ENCODE data around the gene SMIM27. TPM values are rescaled to one million over a fixed set of nuclear protein-coding genes. Genes with fewer than 3 reads are reported as not detected.

The SMIM27 gene
- total RNA-seq, 1 donor from 2014 or later: 13.6 TPM

DNA sequence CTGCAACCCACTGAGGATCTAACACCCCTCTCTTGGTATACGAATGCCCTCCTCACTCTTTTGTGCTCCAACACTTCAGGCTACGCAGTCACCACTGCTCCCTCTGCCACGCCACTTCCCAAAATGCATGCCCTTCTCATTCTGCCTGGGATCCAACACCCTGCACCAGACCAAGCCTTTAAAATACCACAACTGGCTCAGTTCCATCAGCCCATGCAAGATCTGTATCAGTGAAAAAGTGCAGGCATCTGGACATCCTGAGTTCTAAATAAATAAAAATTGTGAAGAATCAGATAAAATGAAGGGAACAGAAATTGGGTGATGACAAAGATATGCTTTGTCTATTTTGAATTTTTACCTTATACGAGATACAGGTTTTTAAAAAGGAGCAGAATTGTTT lies 18.1 kb downstream of the SMIM27 start:
- no peaks in the 10 kb centered on the region for H3K27me3 Mint-ChIP-seq
- H3K36me3 Mint-ChIP-seq (ENCODE audit: insufficient read depth): peaks cover 11% of the 10 kb centered on the region
- H3K4me1 Mint-ChIP-seq (ENCODE audit: low read depth): peaks cover 11% of the 10 kb centered on the region
- H3K9me3 Mint-ChIP-seq (ENCODE audit: low read depth): no peaks in the 10 kb centered on the region
- TF ChIP-seq, protein P1, sequence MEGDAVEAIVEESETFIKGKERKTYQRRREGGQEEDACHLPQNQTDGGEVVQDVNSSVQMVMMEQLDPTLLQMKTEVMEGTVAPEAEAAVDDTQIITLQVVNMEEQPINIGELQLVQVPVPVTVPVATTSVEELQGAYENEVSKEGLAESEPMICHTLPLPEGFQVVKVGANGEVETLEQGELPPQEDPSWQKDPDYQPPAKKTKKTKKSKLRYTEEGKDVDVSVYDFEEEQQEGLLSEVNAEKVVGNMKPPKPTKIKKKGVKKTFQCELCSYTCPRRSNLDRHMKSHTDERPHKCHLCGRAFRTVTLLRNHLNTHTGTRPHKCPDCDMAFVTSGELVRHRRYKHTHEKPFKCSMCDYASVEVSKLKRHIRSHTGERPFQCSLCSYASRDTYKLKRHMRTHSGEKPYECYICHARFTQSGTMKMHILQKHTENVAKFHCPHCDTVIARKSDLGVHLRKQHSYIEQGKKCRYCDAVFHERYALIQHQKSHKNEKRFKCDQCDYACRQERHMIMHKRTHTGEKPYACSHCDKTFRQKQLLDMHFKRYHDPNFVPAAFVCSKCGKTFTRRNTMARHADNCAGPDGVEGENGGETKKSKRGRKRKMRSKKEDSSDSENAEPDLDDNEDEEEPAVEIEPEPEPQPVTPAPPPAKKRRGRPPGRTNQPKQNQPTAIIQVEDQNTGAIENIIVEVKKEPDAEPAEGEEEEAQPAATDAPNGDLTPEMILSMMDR (IDR thresholded peaks at IDR 0.05; ENCODE audit: unreplicated experiment): no peak
- H3K27ac Mint-ChIP-seq: no peak overlapping the region
- H3K4me3 Mint-ChIP-seq (ENCODE audit: low read depth): no peak overlapping the region
- no peak for DNase-seq (ENCODE audit: low spot score, unreplicated experiment)

DNA sequence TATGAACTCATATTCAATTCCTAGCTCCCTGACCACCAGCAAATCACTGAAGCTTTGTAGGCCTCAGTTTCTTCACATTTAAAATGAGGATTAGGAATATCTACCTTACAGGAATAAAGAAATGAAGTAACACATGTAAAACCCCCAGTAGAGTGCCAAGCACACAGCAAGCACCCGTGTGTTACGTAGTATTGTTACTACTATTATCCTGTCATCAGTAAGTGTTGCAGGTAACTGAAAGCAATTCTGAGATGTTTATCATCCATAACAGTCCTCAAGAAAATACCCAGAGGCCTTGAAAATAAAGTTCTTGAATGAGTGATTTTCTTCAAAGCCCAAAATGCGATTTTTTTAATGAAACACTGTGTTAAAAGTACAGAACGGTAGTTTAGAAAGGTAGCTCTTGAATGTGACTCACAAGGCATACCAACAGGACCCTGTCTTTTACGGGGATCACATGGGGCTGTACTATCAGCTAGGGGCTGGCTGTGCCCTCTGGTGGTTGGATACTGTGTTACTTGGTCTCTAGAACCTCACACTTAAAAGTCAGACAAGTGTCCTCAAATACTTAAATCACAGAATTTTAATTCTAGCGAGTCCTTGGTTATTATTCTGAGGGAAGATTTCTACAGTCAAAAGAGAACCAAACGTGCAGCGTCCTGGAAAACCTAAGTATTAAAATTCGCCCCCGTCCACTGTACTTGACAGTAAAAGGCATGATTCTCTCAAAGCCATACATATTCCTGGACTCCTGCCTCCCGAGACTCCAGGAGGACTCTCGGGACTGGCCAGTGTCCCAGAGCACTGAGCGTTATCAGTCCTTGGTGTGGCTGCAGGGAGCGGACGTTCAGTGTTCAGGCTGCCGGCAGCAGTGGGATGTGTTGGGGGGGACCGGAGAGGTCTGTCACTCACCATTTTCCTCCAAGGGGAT lies 20.1 kb downstream of the SMIM27 start:
- peak; percentile 35 for DNase-seq (ENCODE audit: low spot score, unreplicated experiment)
- Mint-ChIP-seq H3K27me3 (peaks cover 5% of the 10 kb centered on the region), H3K4me3 (ENCODE audit: low read depth) (peak overlapping the region; percentile 97), H3K36me3 (ENCODE audit: insufficient read depth) (peaks cover 7% of the 10 kb centered on the region), H3K4me1 (ENCODE audit: low read depth) (peaks cover 11% of the 10 kb centered on the region), H3K9me3 (ENCODE audit: low read depth) (no peaks in the 10 kb centered on the region), H3K27ac (peak overlapping the region; percentile 99)
- TF ChIP-seq, protein P1 (IDR thresholded peaks at IDR 0.05; ENCODE audit: unreplicated experiment): peak; percentile 82

DNA sequence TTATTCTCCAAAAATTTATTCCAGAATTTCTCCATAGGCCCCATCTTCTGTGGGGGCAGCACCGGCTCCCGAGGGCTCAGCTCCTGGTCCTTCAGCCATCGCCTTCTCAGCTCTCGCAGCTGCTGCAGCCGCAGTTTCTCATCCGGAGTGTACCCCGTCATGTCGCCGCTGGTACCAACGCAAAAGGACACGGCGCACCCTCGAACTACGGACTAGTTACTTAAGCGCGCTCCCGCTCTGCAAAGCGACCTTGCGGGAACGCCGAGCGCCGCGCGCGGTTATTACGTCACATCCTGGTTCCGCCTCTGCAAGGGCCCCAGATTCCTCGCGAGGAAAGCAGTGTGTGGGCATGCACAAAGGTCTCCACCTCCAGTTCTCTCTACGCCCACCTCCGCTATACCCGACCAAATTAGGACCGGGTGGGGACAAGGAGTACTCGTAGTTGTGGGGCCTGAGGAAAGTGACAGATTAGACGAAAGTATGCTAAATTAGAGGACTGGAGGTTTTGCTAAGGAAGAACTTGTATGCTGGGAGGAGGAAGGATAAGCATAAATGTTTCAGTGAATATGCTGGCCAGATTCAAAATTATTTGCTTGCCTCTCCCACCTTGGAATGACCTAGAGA lies 20.9 kb downstream of the SMIM27 start, which contains the start of gene NDUFB6:
TSS of gene NDUFB6 (minus strand) at position 260 of the 624 bp plus-strand sequence. CDS start at position 161, 99 bp downstream.
- no peaks in the 10 kb centered on the region for H3K9me3 Mint-ChIP-seq (ENCODE audit: low read depth)
- peaks cover 2% of the 10 kb centered on the region for H3K36me3 Mint-ChIP-seq (ENCODE audit: insufficient read depth)
- peak; percentile 83 for DNase-seq (ENCODE audit: low spot score, unreplicated experiment)
- peak within 1 kb of the TSS; percentile 97 for H3K4me3 Mint-ChIP-seq (ENCODE audit: low read depth)
- H3K27me3 Mint-ChIP-seq: peaks cover 7% of the 10 kb centered on the region
- H3K27ac Mint-ChIP-seq: peak within 1 kb of the TSS; percentile 99
- peaks cover 11% of the 10 kb centered on the region for H3K4me1 Mint-ChIP-seq (ENCODE audit: low read depth)
- TF ChIP-seq, protein P1 (IDR thresholded peaks at IDR 0.05; ENCODE audit: unreplicated experiment): no peak

DNA sequence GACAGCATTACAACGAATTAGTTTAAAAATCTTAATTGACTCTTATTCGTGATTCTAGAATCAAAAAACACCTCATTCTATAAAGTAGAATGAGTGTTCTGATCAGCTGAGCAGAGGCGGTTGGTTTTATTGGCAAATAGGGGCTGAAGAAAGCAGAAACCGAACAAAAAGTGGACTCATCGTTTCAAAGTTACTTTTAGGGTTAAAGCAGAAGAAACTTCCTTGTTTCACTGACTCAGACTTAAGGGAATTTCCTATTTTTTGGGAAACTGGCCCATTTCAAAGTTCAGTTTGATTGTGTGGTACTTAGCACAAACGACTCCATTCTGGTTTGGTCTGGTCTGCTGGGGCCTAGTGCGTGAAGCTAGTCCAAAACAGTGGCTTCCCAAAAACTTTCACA lies 21.7 kb downstream of the SMIM27 start:
- Mint-ChIP-seq H3K27me3 (peaks cover 7% of the 10 kb centered on the region), H3K4me1 (ENCODE audit: low read depth) (peaks cover 11% of the 10 kb centered on the region), H3K9me3 (ENCODE audit: low read depth) (no peaks in the 10 kb centered on the region), H3K27ac (peak overlapping the region; percentile 99), H3K4me3 (ENCODE audit: low read depth) (peak overlapping the region; percentile 97), H3K36me3 (ENCODE audit: insufficient read depth) (peaks cover 1% of the 10 kb centered on the region)
- TF ChIP-seq, protein P1 (IDR thresholded peaks at IDR 0.05; ENCODE audit: unreplicated experiment): no peak
- DNase-seq (ENCODE audit: low spot score, unreplicated experiment): no peak

DNA sequence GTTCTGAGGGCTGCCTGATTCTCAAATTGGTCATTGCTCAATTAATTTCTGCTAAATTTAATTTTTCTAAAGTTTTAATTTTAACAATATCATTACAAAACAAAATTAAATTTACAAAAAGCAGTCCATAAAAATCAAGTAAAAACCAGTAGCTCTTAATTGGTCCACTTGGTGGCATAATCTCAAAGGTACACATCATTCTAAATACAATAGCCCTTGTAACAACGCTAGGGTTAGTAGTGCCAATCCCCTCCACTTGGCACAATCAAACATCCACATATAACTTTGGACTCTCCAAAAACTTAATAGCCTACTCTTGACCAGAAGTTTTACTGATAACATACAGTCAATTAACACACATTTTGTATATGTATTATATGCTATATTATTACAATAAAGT lies 22.7 kb downstream of the SMIM27 start:
- Mint-ChIP-seq H3K4me3 (ENCODE audit: low read depth) (no peak overlapping the region), H3K27me3 (peaks cover 11% of the 10 kb centered on the region), H3K4me1 (ENCODE audit: low read depth) (peaks cover 11% of the 10 kb centered on the region), H3K27ac (no peak overlapping the region), H3K9me3 (ENCODE audit: low read depth) (no peaks in the 10 kb centered on the region), H3K36me3 (ENCODE audit: insufficient read depth) (peaks cover 1% of the 10 kb centered on the region)
- DNase-seq (ENCODE audit: low spot score, unreplicated experiment): no peak
- TF ChIP-seq, protein P1 (IDR thresholded peaks at IDR 0.05; ENCODE audit: unreplicated experiment): no peak
